ENCODE data around the gene RCVRN.

DNA sequence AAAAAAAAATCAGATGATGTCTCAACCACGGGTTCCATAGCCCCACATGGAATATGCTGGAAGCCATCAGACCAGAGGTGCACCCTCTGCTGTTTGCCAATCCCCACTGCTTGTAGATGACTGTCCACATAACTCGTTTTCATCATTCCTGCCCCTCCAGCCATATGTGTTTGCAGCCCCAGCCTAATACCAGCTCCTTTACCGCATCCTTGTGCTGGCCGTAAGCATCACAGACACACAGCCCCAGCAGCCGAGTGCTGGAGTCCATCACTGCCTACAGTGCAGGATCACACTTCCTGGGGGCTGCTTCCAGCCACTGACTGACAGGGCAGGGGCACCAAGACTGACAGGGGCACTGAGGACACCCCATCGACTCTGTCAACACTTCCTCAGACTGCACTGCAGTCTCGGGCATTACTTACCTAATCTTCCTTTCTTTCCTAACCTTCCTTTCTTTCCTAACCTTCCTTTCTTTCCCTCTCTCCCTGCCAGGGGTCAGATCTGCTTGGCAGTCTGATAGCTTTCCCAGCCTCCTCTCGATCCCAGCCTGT, 5.0 kb downstream of the RCVRN start:
- TF ChIP-seq CTCF (IDR thresholded peaks at IDR 0.05; ENCODE audit: insufficient read depth, low read length), result no peak
- TF ChIP-seq, protein P1, sequence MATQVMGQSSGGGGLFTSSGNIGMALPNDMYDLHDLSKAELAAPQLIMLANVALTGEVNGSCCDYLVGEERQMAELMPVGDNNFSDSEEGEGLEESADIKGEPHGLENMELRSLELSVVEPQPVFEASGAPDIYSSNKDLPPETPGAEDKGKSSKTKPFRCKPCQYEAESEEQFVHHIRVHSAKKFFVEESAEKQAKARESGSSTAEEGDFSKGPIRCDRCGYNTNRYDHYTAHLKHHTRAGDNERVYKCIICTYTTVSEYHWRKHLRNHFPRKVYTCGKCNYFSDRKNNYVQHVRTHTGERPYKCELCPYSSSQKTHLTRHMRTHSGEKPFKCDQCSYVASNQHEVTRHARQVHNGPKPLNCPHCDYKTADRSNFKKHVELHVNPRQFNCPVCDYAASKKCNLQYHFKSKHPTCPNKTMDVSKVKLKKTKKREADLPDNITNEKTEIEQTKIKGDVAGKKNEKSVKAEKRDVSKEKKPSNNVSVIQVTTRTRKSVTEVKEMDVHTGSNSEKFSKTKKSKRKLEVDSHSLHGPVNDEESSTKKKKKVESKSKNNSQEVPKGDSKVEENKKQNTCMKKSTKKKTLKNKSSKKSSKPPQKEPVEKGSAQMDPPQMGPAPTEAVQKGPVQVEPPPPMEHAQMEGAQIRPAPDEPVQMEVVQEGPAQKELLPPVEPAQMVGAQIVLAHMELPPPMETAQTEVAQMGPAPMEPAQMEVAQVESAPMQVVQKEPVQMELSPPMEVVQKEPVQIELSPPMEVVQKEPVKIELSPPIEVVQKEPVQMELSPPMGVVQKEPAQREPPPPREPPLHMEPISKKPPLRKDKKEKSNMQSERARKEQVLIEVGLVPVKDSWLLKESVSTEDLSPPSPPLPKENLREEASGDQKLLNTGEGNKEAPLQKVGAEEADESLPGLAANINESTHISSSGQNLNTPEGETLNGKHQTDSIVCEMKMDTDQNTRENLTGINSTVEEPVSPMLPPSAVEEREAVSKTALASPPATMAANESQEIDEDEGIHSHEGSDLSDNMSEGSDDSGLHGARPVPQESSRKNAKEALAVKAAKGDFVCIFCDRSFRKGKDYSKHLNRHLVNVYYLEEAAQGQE (IDR thresholded peaks at IDR 0.05; ENCODE audit: insufficient replicate concordance, low read depth), result no peak
- no peak for TF ChIP-seq POLR2AphosphoS5 (IDR thresholded peaks at IDR 0.05; ENCODE audit: low read depth)
- TF ChIP-seq GABPA (IDR thresholded peaks at IDR 0.05; ENCODE audit: low read depth), result no peak
